Activated CD8-positive, alpha-beta memory T cell treated with anti-CD3 and anti-CD28 coated beads for 48 hours (primary cell): ENCODE results near the gene GRK4.

Experiments
- DNase-seq, 3 experiments: peaks; one replicate each; pipeline ENCODE4 v3.0.0-alpha.2; 2020; ENCODE audit warnings: low read depth in 2 of 3, low spot score in 2 of 3

Gene GRK4

DNA sequence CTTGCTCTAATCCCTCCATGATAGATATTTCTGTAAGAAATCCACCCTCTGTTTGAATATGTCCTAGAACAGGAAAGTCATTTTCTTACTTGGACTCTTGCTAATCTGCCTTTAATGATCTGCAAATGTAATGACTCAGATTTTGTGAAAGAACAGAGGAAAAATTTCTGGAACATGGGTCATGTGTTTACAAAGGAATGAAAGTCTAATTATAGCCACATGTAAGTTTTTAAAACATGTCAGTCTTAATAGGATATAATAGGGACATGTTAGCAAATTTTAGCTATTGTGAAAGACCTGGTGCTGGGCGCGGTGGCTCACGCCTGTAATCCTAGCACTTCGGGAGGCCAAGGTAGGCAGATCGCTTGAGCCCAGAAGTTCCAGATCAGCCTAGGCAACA is 47.6 kb downstream of the GRK4 start:
- no peak for DNase-seq

DNA sequence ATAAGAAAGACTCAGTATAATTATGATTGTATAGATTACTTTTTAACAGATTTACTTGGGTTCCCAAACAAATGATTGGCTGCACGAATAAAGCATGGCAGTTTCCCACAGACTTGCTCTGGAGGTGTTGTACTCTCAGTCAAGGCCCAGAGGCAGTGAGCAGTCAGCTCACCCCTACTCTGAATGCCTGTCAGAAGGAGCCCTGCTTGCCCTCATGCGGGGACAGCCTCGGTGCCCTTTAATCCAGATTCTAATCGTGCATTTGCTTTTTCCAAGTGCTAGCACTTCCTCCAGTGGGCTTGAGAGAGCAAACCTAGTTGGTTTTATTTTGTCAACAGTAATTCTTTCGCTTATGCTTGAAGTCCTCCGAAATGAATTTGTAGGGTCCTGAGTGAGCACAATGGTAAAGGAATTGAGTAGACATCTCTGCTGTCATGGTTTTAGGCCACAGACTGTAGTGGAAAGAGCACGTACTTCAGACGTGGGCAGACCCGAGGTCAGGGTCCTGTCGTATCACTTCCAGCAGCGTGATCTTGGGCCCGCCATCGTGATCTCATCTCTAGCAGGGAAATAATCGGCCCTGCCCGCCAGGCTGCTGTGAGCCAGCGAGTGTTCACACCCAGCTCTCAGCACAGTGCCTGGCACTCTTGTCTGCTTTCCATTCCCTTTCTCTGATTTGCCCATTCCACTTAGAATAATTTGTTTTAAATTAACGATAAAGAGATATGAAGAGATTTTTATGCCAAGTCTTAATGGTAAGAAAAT is 48.3 kb downstream of the GRK4 start:
- DNase-seq, result no peak

DNA sequence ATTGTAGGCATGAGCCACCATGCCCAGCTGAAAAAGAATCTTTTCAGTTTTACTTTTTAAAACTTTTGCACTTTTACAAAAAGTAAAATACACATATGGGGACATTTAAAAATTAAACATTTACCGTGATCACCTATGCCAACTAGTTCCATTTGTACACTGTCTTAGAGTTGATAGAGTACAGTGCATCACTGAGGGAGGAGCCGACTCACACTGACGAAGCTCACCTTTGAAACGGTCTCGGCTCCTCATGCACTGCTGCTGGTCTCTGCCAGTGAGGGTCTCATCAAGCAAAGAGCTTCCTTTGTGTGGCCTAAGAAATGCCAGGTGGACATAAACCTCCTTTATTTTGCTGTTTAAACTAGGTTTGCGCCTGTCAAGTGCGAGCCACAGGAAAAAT is 50.0 kb downstream of the GRK4 start:
- no peak for DNase-seq

DNA sequence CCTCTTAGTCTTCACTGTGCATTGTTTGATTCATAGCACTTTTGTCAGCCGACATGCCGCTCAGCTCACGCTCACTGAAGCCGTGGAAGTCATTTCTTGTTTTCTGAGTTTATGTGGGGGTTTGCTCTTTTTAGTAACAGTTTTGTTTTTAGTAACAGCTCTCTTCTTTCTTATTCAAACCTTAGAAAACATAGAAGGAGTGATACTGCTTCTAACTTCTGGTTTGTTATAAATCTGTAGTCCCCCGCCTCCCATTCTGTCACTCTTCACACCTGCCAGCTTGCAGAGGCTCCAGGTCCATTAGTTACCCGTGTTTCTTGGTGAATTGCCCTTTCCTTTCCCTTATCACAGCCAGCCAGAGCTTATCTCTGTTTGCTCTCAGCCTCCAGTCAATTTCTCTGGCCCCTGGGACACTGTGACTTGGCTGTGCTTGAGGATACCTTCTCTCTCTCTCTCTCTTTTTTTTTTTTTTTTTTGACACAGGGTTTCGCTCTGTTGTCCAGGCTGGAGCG is 50.5 kb downstream of the GRK4 start:
- no peak for DNase-seq

DNA sequence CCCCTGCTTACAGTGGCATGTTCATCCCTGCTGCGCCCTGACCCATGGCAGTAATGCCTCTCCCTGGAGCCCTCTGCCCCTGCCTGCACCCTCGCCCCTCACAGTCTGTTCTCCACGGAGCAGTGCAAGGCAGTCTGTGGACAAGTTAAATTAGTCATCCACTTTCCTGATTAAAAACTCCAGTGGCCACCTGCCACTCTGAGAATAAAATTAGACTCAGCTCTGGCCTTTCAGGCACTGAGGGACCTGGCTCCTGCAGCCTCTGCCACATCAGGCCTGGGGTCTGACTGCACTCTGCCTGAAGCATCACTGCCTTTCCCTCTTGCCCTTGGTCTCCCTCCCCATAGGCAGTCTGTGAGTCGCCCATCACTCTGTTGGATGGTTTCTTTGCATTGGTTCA is 53.6 kb downstream of the GRK4 start:
- no peak for DNase-seq

DNA sequence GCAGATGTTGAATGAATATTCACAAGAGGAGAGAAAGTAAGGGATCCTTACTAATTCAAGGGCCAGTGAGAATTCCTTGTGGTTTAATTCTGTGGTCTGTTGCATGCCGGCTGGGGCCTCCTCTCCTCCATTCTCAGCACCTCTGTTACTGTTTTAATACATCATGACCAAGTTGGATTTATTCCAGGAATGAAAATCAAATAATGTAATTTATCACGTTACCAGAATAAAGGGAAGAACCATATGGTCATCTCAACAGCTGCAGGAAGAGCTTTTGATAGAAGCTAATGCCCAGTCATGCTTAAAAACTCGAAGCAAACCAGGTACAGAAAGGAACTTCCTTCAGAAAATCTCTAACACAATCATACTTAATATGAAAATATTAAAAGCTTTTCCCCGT is 54.1 kb downstream of the GRK4 start:
- DNase-seq, result no peak

DNA sequence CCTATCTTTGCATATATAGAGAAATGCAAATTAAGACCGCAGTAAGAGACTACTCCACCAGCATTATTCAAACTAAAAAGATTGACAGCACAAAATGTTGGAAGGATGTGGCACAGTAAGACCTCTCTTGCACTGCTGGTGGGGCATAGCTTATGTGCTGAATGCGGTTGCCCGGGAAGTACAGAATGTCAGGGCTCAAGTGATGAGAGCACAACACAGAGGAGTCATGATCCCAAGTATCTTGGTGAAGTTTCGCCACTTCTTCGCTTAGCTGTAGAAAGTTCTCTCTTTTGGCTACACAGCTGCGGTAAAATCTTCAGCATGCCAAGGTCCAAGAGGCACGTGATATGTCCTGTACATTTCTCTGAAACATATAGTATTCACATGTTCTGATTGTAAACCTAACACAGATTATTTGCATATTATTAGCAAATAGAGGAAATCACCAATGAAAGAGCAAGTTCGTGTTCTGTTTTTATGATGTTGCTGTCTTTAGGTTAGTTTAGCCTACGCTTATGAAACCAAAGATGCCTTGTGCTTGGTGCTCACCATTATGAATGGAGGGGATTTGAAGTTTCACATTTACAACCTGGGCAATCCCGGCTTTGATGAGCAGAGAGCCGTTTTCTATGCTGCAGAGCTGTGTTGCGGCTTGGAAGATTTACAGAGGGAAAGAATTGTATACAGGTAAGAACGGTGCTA is 55.9 kb downstream of the GRK4 start:
- DNase-seq, result no peak

DNA sequence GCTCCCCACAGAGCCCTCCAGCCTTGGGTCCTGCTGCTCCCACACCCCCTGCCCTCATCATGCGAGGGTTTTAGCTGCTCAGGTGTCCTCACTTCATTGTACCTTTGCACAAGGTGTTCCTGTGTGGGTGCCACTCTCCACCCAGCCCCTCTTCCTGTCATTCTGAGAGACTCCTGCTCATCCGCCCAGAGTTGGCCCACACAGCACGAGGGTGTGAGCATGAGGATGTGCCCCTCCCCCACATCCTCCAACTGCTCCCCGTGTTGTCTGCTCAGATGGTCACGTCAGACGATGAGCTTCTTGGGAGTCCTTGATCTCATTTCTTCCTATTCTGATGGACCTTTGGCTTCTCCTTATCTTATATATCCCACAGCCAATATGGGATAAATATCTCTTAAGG is 57.8 kb downstream of the GRK4 start:
- no peak for DNase-seq

DNA sequence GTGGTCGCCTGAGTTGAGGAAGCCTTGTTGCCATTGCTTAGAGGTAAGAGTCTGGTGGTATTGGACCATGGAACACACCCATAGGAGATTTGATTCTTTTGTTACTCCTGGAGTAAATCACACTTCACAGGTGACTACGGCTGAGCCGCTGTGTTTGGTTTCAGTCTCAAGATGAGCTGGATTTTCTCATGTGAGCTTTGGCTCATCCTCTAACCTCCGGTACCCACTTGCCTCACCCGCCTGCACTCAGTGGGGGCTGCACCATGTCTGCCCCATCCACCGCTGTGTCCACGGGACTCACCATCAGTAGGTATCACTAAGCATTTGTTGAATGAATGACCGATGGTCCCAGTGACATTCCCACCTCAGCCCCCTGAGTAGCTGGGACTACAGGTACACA is 58.3 kb downstream of the GRK4 start:
- DNase-seq, result no peak

DNA sequence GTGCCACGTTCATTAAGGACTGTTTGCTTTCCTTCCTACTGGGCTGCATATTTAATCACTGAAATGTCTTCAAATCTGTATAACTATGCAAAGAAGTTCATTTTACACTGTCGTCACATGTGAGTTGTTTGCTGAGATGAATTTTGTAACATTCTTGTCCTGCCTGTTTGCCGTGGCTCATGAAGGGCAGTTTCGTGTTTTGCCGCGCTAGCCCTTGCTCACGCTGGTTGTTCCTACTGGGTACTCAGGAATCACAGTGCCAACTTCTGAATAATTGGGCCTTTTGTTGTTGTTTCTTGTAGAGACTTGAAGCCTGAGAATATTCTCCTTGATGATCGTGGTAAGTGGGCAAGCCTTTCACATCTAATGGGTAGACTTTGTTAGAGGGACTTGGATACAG is 58.7 kb downstream of the GRK4 start:
- no peak for DNase-seq

DNA sequence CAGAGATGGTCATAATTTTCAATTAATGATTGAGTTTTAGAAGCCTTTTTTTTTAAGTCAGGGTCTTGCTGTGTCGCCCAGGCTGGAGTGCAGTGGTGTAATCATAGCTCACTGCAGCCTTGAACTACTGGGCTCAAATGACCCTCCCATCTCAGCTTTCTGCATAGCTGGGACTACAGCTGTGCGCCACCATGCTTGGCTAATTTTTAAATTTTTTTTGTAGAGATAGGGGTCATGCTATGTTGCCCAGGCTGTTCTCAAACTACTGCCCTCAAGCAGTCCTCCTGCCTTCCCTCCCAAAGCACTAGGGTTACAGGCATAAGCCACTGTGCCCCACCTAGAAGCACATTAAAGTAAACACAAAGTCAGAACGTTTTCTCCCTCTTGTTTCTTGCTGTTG is 59.3 kb downstream of the GRK4 start:
- no peak for DNase-seq

DNA sequence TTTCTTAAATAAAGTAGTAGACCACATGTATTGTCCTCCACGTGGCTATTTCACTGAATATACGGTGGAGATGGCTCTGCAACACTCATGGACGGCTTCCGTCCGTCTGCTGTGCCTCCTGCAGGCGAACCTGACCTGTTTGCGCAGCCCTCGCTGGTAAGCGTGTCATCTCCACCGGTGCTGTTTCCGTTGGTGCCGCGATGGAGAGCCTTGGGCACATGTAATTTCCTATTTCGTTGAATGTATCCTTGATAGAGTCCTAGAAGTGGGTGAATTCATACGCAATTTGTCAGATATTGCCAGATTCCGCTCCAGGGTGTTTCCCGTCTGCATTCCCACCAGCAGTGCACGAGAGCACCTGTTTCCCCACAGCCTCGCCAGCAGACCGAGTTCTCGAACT is 62.5 kb downstream of the GRK4 start:
- DNase-seq, result no peak

DNA sequence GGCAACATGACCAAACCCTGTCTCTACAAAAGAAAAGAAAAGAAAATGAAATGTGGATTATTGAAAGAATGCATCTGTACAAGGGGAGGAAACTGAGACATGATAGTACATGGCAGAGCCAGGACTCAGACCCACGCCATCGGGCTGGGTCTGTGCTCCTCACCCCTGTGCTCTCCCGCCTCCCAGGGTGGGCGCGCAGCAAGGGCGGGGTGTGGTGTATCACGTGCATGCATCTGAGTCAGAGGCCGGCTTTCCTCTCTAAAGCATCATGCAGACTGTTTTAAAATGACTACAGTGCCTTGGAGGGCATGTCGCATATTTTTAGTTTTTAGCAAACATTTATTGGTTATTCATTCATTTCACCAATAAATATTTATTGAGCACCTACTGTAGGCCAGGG is 63.2 kb downstream of the GRK4 start:
- DNase-seq, result no peak

DNA sequence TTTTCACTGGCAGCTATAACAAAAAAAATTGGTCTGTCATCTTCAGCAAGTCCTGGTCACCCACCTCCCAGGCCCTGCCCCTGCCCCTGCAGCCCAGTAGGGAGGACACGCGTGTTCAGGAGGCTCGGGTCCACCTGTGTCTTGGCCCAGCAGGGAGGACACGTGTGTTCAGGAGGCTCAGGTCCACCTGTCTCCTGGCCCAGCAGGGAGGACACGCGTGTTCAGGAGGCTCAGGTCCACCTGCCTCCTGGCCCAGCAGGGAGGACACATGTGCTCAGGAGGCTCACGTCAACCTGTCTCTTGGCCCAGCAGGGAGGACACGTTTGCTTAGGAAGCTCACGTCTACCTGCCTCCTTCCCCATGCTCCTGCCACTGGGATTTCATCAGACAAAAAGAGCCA is 66.1 kb downstream of the GRK4 start:
- DNase-seq, result no peak

DNA sequence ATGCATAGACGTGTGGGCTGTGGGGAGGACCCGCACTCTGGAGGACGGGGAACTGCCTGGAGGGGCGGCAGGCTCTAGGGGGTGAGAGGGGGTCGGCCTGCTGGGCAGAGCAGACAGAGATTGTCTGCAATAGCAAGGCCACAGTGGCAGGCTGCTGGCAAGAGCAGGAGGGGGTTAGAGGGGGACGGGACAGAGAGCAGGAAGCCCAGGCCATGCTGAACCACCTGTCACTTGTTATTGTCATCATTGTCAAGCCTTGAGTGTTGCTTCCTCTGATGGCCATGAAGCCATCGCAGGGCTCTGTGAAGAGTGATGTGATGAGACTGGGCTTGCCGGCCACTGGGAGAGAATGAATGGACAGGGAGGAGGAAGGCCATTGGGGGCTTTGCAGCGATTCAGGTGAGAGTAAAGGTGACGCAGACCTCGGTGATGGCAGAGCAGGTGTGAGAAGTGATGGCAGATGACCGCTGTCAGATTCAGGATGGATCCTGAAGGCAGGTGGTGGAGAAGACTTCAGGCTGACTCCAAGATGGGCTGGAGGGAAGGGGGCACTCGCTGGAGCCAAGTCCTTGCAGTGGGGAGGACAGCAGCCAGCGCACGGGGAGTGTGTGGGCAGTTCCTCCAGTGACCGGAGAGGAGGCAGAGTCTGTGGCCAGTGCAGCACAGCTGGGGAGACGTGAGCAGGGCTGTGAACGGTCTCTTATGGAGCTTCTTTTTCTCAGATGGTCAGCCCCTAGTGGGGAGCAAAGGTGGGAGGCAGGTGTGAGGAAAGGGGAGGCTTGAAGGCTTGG is 67.4 kb downstream of the GRK4 start:
- DNase-seq, result no peak

DNA sequence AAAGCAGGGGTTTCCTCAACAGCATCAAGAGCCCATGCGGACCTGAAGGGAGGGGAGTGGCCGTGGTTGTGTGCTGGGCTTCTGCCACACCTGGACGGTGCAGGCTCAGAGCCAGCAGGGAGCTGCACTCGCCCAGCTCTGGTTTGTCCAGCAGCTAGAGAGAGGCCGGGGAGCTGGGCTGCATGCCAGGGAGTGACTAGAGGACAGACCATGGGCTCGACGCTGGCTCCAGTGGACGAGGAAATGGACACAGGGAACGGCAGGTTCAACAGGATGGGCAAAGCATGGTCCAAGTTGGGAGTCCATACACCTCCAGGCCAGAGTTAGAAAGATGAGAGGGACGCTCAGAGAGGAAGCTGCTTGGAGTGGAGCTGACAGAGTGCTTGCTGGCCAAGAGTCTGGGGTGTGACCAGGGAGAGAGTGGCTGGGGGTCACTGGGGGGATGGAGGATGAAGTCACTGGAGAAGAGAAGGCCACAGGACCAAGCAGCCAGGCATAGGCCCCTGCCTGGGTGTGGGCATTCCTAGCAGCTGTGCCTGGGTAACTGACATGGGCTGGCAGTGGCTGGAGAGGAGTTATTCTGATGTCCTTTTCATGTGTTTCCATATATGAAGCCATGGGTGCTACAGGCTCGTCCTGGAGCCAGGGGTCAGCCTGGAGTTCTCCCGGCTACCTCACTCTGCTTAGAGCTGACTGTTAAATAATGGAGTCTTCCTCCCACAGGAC is 68.1 kb downstream of the GRK4 start:
- no peak for DNase-seq

DNA sequence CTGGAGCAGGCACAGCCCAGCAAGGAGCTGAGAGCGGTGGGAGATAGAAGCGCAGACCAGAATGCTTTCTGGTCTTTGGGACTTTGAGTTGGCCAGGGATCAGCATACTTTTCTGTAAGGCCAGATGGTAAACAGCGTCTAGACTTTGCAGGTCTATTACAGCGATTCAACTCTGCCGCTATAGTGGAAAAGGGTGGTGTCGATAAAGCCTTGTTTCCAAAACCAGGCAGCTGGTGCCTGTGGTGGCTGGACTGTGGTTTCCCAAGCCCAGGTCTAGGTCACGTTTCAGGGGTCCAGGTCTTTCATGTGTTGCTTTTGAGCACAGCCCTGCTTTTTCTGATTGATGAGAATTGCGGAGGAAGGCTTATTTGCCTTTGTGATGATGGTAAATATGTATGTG is 70.9 kb downstream of the GRK4 start:
- DNase-seq, result no peak

DNA sequence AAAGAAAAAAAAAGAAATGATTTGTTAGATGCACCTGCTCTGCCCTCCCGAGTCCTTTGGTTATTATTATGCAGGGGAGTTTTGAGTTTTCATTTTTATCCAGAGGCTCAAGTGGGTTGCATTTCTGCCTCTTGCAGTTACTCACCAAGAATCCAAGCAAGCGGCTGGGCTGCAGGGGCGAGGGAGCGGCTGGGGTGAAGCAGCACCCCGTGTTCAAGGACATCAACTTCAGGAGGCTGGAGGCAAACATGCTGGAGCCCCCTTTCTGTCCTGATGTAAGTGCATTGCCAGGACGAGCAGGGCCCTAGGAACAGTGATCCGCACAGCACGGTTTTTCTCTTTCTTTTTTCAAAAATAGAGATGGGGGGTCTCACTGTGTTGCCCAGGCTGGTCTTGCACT is 71.9 kb downstream of the GRK4 start:
- DNase-seq, result no peak

DNA sequence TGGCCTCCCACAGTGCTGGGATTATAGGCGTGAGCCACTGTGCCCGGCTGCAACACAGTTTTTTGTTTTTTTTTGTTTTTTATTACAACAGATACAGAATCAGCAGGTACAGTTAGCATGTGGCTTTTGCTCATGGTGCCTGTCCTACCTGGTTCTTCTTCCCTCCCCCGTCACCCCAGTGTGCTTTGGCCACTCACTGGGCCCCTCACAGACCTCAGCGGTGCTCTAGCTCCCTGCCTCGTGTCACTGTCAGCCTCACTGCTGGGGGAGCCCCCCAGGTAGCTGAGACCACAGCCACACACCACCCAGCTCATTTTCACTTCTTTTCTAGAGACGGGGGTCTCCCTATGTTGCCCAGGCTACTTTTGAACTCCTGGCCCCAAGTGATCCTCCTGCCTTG is 72.3 kb downstream of the GRK4 start:
- no peak for DNase-seq

DNA sequence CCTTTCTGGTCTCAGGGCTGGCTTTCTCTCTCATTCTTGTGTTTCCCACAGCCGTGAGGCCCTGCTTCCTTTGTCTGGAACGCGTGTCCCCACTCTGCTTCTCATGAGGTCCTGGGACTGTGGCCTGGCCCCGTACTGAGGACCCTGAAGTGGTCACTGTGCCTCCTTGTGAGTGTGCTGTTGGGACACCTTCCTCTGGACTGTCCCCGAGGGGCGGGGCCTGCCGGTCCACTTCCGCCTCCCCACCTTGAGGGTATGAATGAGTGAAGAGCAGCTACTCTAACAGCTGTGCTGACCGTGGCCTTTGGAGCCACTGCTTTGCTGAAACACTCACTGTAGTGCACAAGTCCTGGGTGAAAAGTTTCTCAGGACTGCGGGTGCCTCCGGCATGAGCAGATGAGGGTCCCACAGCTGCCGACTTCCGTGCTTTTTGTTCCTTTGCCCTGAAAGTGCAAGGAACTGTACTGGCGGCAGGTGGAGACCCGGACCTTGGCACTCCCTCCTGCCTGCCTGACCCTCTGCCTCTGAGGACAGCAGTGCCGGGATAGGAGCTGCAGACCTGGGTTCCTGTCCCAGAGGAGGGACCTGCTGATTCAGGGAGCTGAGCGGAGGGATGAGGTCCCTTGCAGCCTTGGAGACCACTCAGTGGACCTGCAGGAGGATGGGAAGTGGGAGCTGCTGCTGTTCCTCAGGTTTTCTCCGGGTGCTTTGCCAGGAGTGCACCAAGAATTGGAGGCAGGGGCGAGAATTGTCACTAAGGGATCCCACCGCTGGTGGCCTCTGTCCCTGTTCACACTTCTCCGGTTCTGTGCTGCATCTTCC is 73.0 kb downstream of the GRK4 start:
- no peak for DNase-seq
